Measurements from ENCODE around the gene MAMDC2.

The MAMDC2 gene

GRCh38 chr9:70133253-70134208 lies 89.9 kb downstream of the MAMDC2 start:
- DNase-seq = no peak

GRCh38 chr9:70134360-70134759 lies 90.7 kb downstream of the MAMDC2 start:
- no peak for DNase-seq

GRCh38 chr9:70135176-70135575 lies 91.5 kb downstream of the MAMDC2 start:
- DNase-seq = no peak

GRCh38 chr9:70136632-70137031 lies 93.0 kb downstream of the MAMDC2 start:
- no peak for DNase-seq

- no peak for DNase-seq
Observed at GRCh38 chr9:70137577-70137976, 93.9 kb downstream of the MAMDC2 start.

- DNase-seq = no peak
Observed at GRCh38 chr9:70142101-70142500, 98.5 kb downstream of the MAMDC2 start.

GRCh38 chr9:70143394-70144130 lies 99.9 kb downstream of the MAMDC2 start:
- DNase-seq = no peak

GRCh38 chr9:70144131-70144503 lies 100.5 kb downstream of the MAMDC2 start:
- DNase-seq = no peak

- DNase-seq = no peak
Observed at GRCh38 chr9:70145981-70146380, 102.3 kb downstream of the MAMDC2 start.

- DNase-seq = no peak
Observed at GRCh38 chr9:70147196-70147595, 103.5 kb downstream of the MAMDC2 start.

- DNase-seq = no peak
Observed at GRCh38 chr9:70147651-70148050, 104.0 kb downstream of the MAMDC2 start.

GRCh38 chr9:70152350-70152749 lies 108.7 kb downstream of the MAMDC2 start:
- no peak for DNase-seq

- DNase-seq = no peak
Observed at GRCh38 chr9:70156729-70157128, 113.1 kb downstream of the MAMDC2 start.

- DNase-seq = no peak
Observed at GRCh38 chr9:70159630-70160029, 116.0 kb downstream of the MAMDC2 start.

GRCh38 chr9:70160686-70161600 lies 117.3 kb downstream of the MAMDC2 start:
- DNase-seq = no peak

GRCh38 chr9:70165006-70165602 lies 121.5 kb downstream of the MAMDC2 start:
- DNase-seq = no peak

- DNase-seq = no peak
Observed at GRCh38 chr9:70168521-70168920, 124.9 kb downstream of the MAMDC2 start.

GRCh38 chr9:70169222-70169621 lies 125.6 kb downstream of the MAMDC2 start:
- DNase-seq = no peak

GRCh38 chr9:70170151-70170790 lies 126.6 kb downstream of the MAMDC2 start:
- DNase-seq = peak in 1 of 51 donors; percentile 42

- no peak for DNase-seq
Observed at GRCh38 chr9:70172532-70172931, 128.9 kb downstream of the MAMDC2 start.

- no peak for DNase-seq
Observed at GRCh38 chr9:70177121-70177520, 133.5 kb downstream of the MAMDC2 start.
